K562 (cell line): ENCODE data around the gene FAM81B. TPM values are rescaled to one million over a fixed set of nuclear protein-coding genes. Genes with fewer than 3 reads are reported as not detected.

Experiments
- ATAC-seq: fragments of 200-7000 bp; cut with Tn5 transposase; 3 replicates; pipeline ENCODE4 v1.9.1; 2020; ENCODE audit warnings: moderate library complexity
- BruUV-seq: library from RNA; stranded (reverse); fragments of 400-500 nt; replicated peaks from 2 replicates; lab custom pipeline; 2021; lab: Mats Ljungman, UMichigan
- CTCF ChIA-PET: fragments of 300-600 bp; formaldehyde crosslinking; extraction: SDS; loops from one replicate; lab custom pipeline; 2021; ENCODE audit warnings: low intra/inter-chr PET ratio; lab: Yijun Ruan, JAX
- POLR2A ChIA-PET: fragments of 300-600, 350-650 bp; sonication (Branson Sonifier 250); formaldehyde crosslinking; extraction: SDS; loops from one replicate; lab custom pipeline; 2021; ENCODE audit warnings: antibody characterized with exemption, inconsistent platforms; lab: Yijun Ruan, JAX
- DNase-seq, 4 experiments: peaks; one replicate each; pipeline versions ENCODE4 v3.0.0 to v3.0.0-alpha.2; 2011 to 2018; ENCODE audit warnings: low spot score in 3 of 4, mixed read lengths in 3 of 4; ENCODE audit errors: extremely low read depth in 1 of 4
- FAIRE-seq: peaks from 2 replicates; lab custom pipeline; 2011; peaks lifted over from hg19 to GRCh38; lab: Jason Lieb, UNC
- H2AFZ ChIP-seq: 2 replicates; pipeline ENCODE4 v1.6.0; 2011; ENCODE audit warnings: low read depth, low read length, control low read depth, inconsistent platforms
- H3K27ac ChIP-seq: fragments of 200-600 bp; 3 replicates; pipeline ENCODE4 v1.8.0; 2011; ENCODE audit warnings: low read depth, mild to moderate bottlenecking, control low read depth, inconsistent platforms, low read length, moderate library complexity, mixed read lengths; ENCODE audit errors: extremely low read depth
- H3K27me3 ChIP-seq, 2 experiments: fragments of 300-600 bp in 1 of 2; 2 replicates in 1 of 2; 3 replicates in 1 of 2; pipeline versions ENCODE4 v1.6.0 to v1.8.0; 2011; ENCODE audit warnings: inconsistent platforms in 2 of 2, low read length in 2 of 2, mild to moderate bottlenecking in 1 of 2, mixed read lengths in 1 of 2, moderate library complexity in 1 of 2; ENCODE audit not compliant: control insufficient read depth in 2 of 2, insufficient read depth in 2 of 2
- H3K36me3 ChIP-seq: fragments of 300-600 bp; 3 replicates; pipeline ENCODE4 v1.8.0; 2011; ENCODE audit warnings: mild to moderate bottlenecking, low read length, inconsistent platforms; ENCODE audit not compliant: control insufficient read depth, insufficient read depth
- H3K4me1 ChIP-seq, 2 experiments: fragments of 200-600 bp in 1 of 2; replicated peaks in 1 of 2; 2 replicates in 1 of 2; 3 replicates in 1 of 2; pipeline versions ENCODE4 v1.5.1 to v1.8.0; 2011; ENCODE audit warnings: inconsistent platforms in 2 of 2, low read length in 2 of 2, mild to moderate bottlenecking in 1 of 2, mixed read lengths in 1 of 2, moderate library complexity in 1 of 2; ENCODE audit not compliant: control insufficient read depth in 2 of 2, insufficient read depth in 2 of 2
- H3K4me2 ChIP-seq: 2 replicates; pipeline ENCODE4 v1.6.1; 2011; ENCODE audit warnings: low read length, control low read depth, inconsistent platforms, mixed read lengths; ENCODE audit not compliant: insufficient read depth
- H3K4me3 ChIP-seq: fragments of 200-600 bp; sonication (generic), shearing (Covaris generic); 2 replicates; pipeline ENCODE4 v1.5.1; 2016; ENCODE audit warnings: control low read depth, inconsistent platforms
- H3K79me2 ChIP-seq: fragments of 200-600 bp; 3 replicates; pipeline ENCODE4 v1.8.0; 2011; ENCODE audit warnings: low read length, inconsistent platforms; ENCODE audit not compliant: control insufficient read depth, insufficient read depth
- H3K9ac ChIP-seq, 2 experiments: 2 replicates each; pipeline versions ENCODE4 v1.6.0 to v1.6.1; 2011; ENCODE audit warnings: low read depth in 2 of 2, low read length in 2 of 2, control low read depth in 1 of 2, inconsistent platforms in 1 of 2, mild to moderate bottlenecking in 1 of 2, mixed read lengths in 1 of 2; ENCODE audit not compliant: insufficient read depth in 1 of 2
- H3K9me1 ChIP-seq: one replicate; pipeline ENCODE4 v1.6.0; 2011; ENCODE audit warnings: inconsistent platforms, mild to moderate bottlenecking, low read length, moderate library complexity; ENCODE audit not compliant: control insufficient read depth, insufficient read depth
- H3K9me3 ChIP-seq: replicated peaks from 2 replicates; pipeline ENCODE4 v1.5.1; 2011; ENCODE audit warnings: low read depth, low read length, inconsistent platforms; ENCODE audit not compliant: control insufficient read depth, insufficient read depth
- H4K20me1 ChIP-seq: replicated peaks from 2 replicates; pipeline ENCODE4 v1.6.1; 2011; ENCODE audit warnings: low read length, inconsistent platforms, mixed read lengths; ENCODE audit not compliant: control insufficient read depth, insufficient read depth
- CAMTA2 ChIP-seq: fragments of 250-450 bp; sonication (Bioruptor Pico); conservative IDR thresholded peaks from 2 replicates; pipeline ENCODE4 v1.5.1; 2022
- FOXK2 ChIP-seq, 2 experiments: fragments of 450-650 bp; IDR thresholded peaks in 1 of 2; conservative IDR thresholded peaks in 1 of 2; 2 replicates each; pipeline ENCODE4 v1.6.1; 2016; ENCODE audit warnings: low read depth in 2 of 2, mild to moderate bottlenecking in 1 of 2
- KLF13 ChIP-seq: fragments of 450-650 bp; IDR thresholded peaks from 2 replicates; pipeline ENCODE4 v1.6.1; 2016; ENCODE audit warnings: missing genetic modification characterization, low read depth, mild to moderate bottlenecking, missing compliant biosample characterization, moderate library complexity, borderline replicate concordance
- MAZ ChIP-seq, 2 experiments: fragments of 450-650 bp in 1 of 2; sonication (generic) in 1 of 2; formaldehyde crosslinking; IDR thresholded peaks in 1 of 2; conservative IDR thresholded peaks in 1 of 2; 2 replicates each; pipeline versions ENCODE4 v1.4.0 to v1.5.0; 2020; ENCODE audit warnings: mild to moderate bottlenecking in 1 of 2, missing genetic modification reagents in 1 of 2
- SMAD3 ChIP-seq: fragments of 450-650 bp; formaldehyde crosslinking; conservative IDR thresholded peaks from 2 replicates; pipeline ENCODE4 v1.4.0; 2020; ENCODE audit warnings: mild to moderate bottlenecking
- TFAP4 ChIP-seq: sonication (generic); formaldehyde crosslinking; IDR thresholded peaks from 2 replicates; pipeline ENCODE4 v1.8.0; 2022; ENCODE audit warnings: missing genetic modification reagents, mild to moderate bottlenecking, moderate library complexity, borderline replicate concordance
- TRIM28 ChIP-seq: fragments of 450-650 bp; IDR thresholded peaks from 2 replicates; pipeline ENCODE4 v1.6.1; 2017
- U2AF2 ChIP-seq: fragments of 200-400 bp; formaldehyde crosslinking; optimal IDR thresholded peaks from 2 replicates; pipeline ENCODE3; 2017; ENCODE audit warnings: low read depth, mild to moderate bottlenecking, low read length
- ZNF586 ChIP-seq: fragments of 450-650 bp; formaldehyde crosslinking; conservative IDR thresholded peaks from 2 replicates; pipeline ENCODE4 v1.4.0; 2020; ENCODE audit warnings: mild to moderate bottlenecking, moderate library complexity
- WGBS: fragments of 100-300 bp; shearing (Covaris generic); methylation state at CpG from one replicate; pipeline ENCODE4 v1.1.6; 2016; ENCODE audit warnings: low coverage, mixed read lengths; ENCODE audit not compliant: insufficient coverage; ENCODE audit errors: missing lambda C conversion rate; 5-methylcytosine and 5-hydroxymethylcytosine counted together
- in situ Hi-C: fragments of 300-500 bp; cut with MboI; formaldehyde crosslinking; loops from 4 replicates; pipeline ENCODE4 v1.15.0; 2018; ENCODE audit warnings: inconsistent platforms, mixed read lengths
- intact Hi-C: fragments of 100-400 bp; cut with micrococcal nuclease; formaldehyde crosslinking; loops from 2 replicates; pipeline ENCODE4 v1.14.2; 2022
- polyA plus RNA-seq, 8 experiments: library from polyadenylated mRNA; depleted of rRNA in 4 of 8; stranded (reverse) in 5 of 8; unstranded in 3 of 8; fragments of >200 nt; fragmentation: Nextera tagmentation in 2 of 8; fragmentation: Illumina TruSeq in 1 of 8; extraction: Ambion mirVana in 2 of 8; extraction: Trizol in 1 of 8; gene quantifications; 2 replicates each; pipeline versions ENCODE4 v1.2.1 to v1.2.3, GENCODE V29; 2011 to 2014; ENCODE audit warnings: inconsistent platforms in 1 of 8, missing spikeins in 1 of 8
- total RNA-seq, 7 experiments: library from RNA; depleted of rRNA in 6 of 7; stranded (reverse); fragments of >200 nt in 6 of 7; fragmentation: Illumina TruSeq in 2 of 7; extraction: Trizol in 2 of 7; gene quantifications; 2 replicates each; pipeline versions ENCODE4 v1.2.1 to v1.2.3, GENCODE V29; 2011 to 2021; ENCODE audit warnings: low replicate concordance in 1 of 7
- TF ChIP-seq, protein P1 (sequence below): sonication (generic); formaldehyde crosslinking; IDR thresholded peaks from 2 replicates; pipeline ENCODE4 v1.8.1; 2022; ENCODE audit warnings: missing genetic modification reagents

The FAM81B gene
- total and polyA plus RNA-seq, 9 of the 15 experiments (the other 6 are each of a cell fraction or from before 2014, with no cell fraction given): 0.08 to 0.64 (median 0.25) TPM; not detected in 2

- TF ChIP-seq, protein P1, sequence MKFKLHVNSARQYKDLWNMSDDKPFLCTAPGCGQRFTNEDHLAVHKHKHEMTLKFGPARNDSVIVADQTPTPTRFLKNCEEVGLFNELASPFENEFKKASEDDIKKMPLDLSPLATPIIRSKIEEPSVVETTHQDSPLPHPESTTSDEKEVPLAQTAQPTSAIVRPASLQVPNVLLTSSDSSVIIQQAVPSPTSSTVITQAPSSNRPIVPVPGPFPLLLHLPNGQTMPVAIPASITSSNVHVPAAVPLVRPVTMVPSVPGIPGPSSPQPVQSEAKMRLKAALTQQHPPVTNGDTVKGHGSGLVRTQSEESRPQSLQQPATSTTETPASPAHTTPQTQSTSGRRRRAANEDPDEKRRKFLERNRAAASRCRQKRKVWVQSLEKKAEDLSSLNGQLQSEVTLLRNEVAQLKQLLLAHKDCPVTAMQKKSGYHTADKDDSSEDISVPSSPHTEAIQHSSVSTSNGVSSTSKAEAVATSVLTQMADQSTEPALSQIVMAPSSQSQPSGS (CRISPR knock-in tag): no peak
- TF ChIP-seq ZNF586 (CRISPR knock-in tag): no peak
- no peak for TF ChIP-seq MAZ (CRISPR knock-in tag; conservative IDR thresholded peaks at IDR 0.05 in 1 of 2, IDR thresholded peaks at IDR 0.05 in 1 of 2)
- no peak for TF ChIP-seq FOXK2 (conservative IDR thresholded peaks at IDR 0.05 in 1 of 2, IDR thresholded peaks at IDR 0.05 in 1 of 2; ENCODE audit: low read depth in 2 of 2)
- no peak for TF ChIP-seq CAMTA2 (CRISPR knock-in tag)
- no peak for TF ChIP-seq KLF13 (tag)
- TF ChIP-seq TRIM28: no peak
Observed at GRCh38 chr5:95347506-95348120, 43.6 kb upstream of the FAM81B start (continued).

DNA sequence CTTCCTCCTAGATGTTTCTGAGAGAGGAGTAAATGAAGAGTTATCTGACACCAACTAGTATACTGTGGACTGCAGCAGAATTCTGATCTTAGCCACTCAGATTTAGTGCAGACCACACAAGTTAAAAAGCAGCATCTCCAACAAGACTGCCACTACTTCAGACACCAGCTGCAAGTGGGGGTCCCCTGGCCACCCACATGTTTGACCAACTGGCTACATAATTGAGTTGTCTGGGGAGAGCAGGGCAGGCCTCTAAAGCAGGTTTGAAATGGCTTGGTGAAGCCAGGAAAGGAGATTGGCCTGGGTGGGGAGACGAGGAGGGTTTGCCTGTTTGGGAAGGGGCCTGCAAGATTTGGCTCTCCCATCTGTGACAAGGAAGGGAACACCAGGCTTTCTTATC, 40.5 kb upstream of the FAM81B start:
- no peak for TF ChIP-seq TFAP4
- no peak for TF ChIP-seq SMAD3 (CRISPR knock-in tag)
- TF ChIP-seq U2AF2: no peak
- Histone ChIP-seq H3K9ac (no peak overlapping the region), H3K4me1 (no peaks in the 10 kb centered on the region), H3K9me1 (no peaks in the 10 kb centered on the region), H2AFZ (no peak overlapping the region), H4K20me1 (no peaks in the 10 kb centered on the region), H3K36me3 (no peaks in the 10 kb centered on the region), H3K27ac (no peak overlapping the region), H3K79me2 (no peaks in the 10 kb centered on the region), H3K27me3 (no peaks in the 10 kb centered on the region), H3K9me3 (no peaks in the 10 kb centered on the region), H3K4me3 (no peak overlapping the region), H3K4me2 (no peak overlapping the region)
- ChIA-PET CTCF (no interaction called here), POLR2A (no interaction called here)
- FAIRE-seq (no peak), ATAC-seq (no peak), DNase-seq (no peak)
- BruUV-seq: no TSS peak
- in situ Hi-C loops (no loop called here), intact Hi-C loops (no loop called here)
- WGBS: 0% methylated on average over 1 of the region's 1 CpG
